Brain microvascular endothelial cell (primary cell): ENCODE data around the gene TANK.
A peak's percentile ranks its signal among the peaks of the same experiment; 100 is the strongest.

Experiments
- DNase-seq: peaks from one replicate; pipeline ENCODE4 v3.0.0-alpha.2; 2020
- H3K27ac ChIP-seq: fragments of 250-450 bp; sonication (Bioruptor Pico); 2 replicates; pipeline ENCODE4 v1.5.1; 2020; ENCODE audit warnings: mild to moderate bottlenecking, moderate library complexity
- H3K27me3 ChIP-seq: fragments of 250-450 bp; sonication (Bioruptor Pico); replicated peaks from 2 replicates; pipeline ENCODE4 v1.5.1; 2020; ENCODE audit warnings: mild to moderate bottlenecking
- H3K36me3 ChIP-seq: fragments of 250-450 bp; sonication (Bioruptor Pico); replicated peaks from 2 replicates; pipeline ENCODE4 v1.5.1; 2020; ENCODE audit warnings: mild to moderate bottlenecking
- H3K4me3 ChIP-seq: 2 replicates; pipeline ENCODE4 v1.5.1; 2011; ENCODE audit warnings: low read depth, mild to moderate bottlenecking, control low read depth, low read length, moderate library complexity
- in situ Hi-C: cut with HindIII; loops from 2 replicates; pipeline ENCODE4 v1.10.0; 2017; ENCODE audit warnings: low sequenced_read_pairs, low pct_ligation_motif_present
- TF ChIP-seq, protein P1 (sequence below): IDR thresholded peaks from 2 replicates; pipeline ENCODE4 v1.5.1; 2011; ENCODE audit warnings: low read depth, mild to moderate bottlenecking, moderate library complexity, low read length, control low read depth, inconsistent platforms; ENCODE audit errors: missing control alignments

TANK gene

GRCh38 chr2:161135951-161136593 lies 24.2 kb upstream of the TANK start:
- in situ Hi-C loops, result no loop called here
- TF ChIP-seq, protein P1, sequence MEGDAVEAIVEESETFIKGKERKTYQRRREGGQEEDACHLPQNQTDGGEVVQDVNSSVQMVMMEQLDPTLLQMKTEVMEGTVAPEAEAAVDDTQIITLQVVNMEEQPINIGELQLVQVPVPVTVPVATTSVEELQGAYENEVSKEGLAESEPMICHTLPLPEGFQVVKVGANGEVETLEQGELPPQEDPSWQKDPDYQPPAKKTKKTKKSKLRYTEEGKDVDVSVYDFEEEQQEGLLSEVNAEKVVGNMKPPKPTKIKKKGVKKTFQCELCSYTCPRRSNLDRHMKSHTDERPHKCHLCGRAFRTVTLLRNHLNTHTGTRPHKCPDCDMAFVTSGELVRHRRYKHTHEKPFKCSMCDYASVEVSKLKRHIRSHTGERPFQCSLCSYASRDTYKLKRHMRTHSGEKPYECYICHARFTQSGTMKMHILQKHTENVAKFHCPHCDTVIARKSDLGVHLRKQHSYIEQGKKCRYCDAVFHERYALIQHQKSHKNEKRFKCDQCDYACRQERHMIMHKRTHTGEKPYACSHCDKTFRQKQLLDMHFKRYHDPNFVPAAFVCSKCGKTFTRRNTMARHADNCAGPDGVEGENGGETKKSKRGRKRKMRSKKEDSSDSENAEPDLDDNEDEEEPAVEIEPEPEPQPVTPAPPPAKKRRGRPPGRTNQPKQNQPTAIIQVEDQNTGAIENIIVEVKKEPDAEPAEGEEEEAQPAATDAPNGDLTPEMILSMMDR, result no peak
- Histone ChIP-seq H3K27ac (no peak overlapping the region), H3K4me3 (no peak overlapping the region), H3K27me3 (no peaks in the 10 kb centered on the region), H3K36me3 (no peaks in the 10 kb centered on the region)
- DNase-seq, result no peak

DNA sequence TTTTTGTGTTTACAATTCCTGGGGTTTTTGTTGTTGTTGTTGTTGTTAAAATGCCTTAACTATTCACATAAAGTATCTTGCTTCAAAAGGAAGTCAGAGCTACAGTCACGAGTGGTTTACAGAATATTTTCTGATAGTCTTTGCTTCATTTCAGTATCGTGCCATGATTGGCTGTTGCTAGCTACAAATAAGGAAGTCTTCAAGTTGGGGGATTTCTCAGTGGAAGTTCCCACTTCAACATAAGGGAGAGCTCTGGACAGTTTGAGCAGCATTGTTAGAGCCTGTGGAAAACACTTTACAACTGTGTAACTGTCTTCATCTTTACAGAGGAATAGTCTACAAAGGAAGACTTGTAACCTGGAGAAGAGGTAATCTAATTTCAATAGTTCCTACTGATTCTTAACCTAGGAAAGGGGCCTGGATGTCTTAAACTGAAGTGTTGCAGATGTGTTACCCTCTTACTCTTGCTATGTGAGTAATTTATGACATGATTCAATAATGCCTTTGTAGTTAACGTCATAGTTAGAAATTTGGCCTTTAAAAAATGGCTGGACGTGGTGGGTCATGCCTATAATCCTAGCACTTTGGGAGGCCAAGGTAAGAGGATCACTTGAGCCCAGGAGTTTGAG lies 23.4 kb upstream of the TANK start:
- H3K4me3 ChIP-seq, result no peak overlapping the region
- in situ Hi-C loops, result no loop called here
- DNase-seq, result peak; percentile 23

GRCh38 chr2:161138429-161138828 lies 21.8 kb upstream of the TANK start:
- Histone ChIP-seq H3K36me3 (no peaks in the 10 kb centered on the region), H3K27me3 (no peaks in the 10 kb centered on the region), H3K4me3 (no peak overlapping the region), H3K27ac (no peak overlapping the region)
- in situ Hi-C loops, result no loop called here
- DNase-seq, result no peak
- TF ChIP-seq, protein P1, result no peak

More for the DNA sequence above, 23.4 kb upstream of the TANK start:
- TF ChIP-seq, protein P1, result no peak
- no peaks in the 10 kb centered on the region for H3K36me3 ChIP-seq
- no peaks in the 10 kb centered on the region for H3K27me3 ChIP-seq
- H3K27ac ChIP-seq, result no peak overlapping the region

DNA sequence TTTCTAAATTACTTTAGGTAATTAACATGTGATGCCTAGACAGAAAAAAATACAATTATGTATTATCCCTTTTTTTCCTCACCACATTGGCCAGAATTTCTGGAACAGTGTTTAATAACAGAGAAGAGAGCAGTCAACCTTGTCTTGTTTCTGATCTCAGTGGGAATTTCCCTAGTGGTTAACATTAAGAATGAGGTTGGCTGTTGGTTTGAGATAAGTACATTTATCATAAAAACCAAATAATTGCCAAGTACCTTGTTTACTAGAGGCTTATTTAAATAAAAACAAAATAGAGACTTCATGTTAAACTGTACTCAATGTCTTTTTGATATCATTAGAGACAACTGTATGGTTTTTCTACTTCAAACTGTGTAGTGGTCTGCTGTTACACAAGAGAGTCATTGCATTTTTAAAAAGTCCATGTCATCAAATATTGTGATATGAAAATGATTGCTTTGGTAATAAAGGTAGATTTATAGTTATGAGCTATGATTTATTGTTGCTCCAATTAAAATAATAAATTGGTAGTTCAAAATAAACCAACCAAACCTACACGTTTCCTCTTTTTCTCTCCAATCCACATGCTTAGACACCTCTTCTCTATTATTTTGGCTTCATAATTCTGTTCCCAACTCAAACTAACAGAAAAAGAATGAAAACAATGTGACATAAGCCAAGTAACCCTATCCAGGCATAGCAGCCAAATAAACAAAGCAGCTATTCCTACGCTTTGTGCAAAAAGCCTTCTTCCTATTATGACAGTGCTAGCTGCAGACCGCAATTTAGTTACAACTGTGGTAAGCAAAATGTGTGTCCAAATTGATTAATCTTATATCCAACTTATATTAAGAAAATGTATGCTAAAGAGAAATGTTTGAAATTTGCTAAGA lies 20.9 kb upstream of the TANK start:
- Histone ChIP-seq H3K27ac (peak overlapping the region; percentile 65), H3K4me3 (no peak overlapping the region), H3K36me3 (no peaks in the 10 kb centered on the region), H3K27me3 (no peaks in the 10 kb centered on the region)
- in situ Hi-C loops, result no loop called here
- peak; percentile 69 for DNase-seq
- TF ChIP-seq, protein P1, result no peak

GRCh38 chr2:161141033-161141432 lies 19.2 kb upstream of the TANK start:
- TF ChIP-seq, protein P1, result no peak
- Histone ChIP-seq H3K27me3 (no peaks in the 10 kb centered on the region), H3K27ac (no peak overlapping the region), H3K36me3 (no peaks in the 10 kb centered on the region), H3K4me3 (no peak overlapping the region)
- in situ Hi-C loops, result no loop called here
- no peak for DNase-seq
